ENCODE results near the gene MN1.

The MN1 gene

GRCh38 chr22:27825174-27825573, 23.6 kb upstream of the MN1 start:
- no peak for DNase-seq (ENCODE audit: low read depth)

- no peak for DNase-seq (ENCODE audit: low read depth)
These were observed 21.7 kb upstream of the MN1 start for GRCh38 chr22:27823221-27823620.

GRCh38 chr22:27820896-27821866, 19.6 kb upstream of the MN1 start:
- no peak for DNase-seq (ENCODE audit: low read depth)

- no peak for DNase-seq (ENCODE audit: low read depth)
These were observed 15.0 kb upstream of the MN1 start for GRCh38 chr22:27816552-27816951.

GRCh38 chr22:27815826-27816530, 14.4 kb upstream of the MN1 start:
- no peak for DNase-seq (ENCODE audit: low read depth)

GRCh38 chr22:27814993-27815392, 13.4 kb upstream of the MN1 start:
- no peak for DNase-seq (ENCODE audit: low read depth)

GRCh38 chr22:27811778-27812177, 10.2 kb upstream of the MN1 start:
- DNase-seq (ENCODE audit: low read depth): no peak

GRCh38 chr22:27810609-27811151, 9.1 kb upstream of the MN1 start:
- DNase-seq (ENCODE audit: low read depth): no peak

GRCh38 chr22:27809700-27810608, 8.4 kb upstream of the MN1 start:
- no peak for DNase-seq (ENCODE audit: low read depth)

GRCh38 chr22:27809226-27809603, 7.7 kb upstream of the MN1 start:
- DNase-seq (ENCODE audit: low read depth): no peak

GRCh38 chr22:27808451-27809225, 7.1 kb upstream of the MN1 start:
- no peak for DNase-seq (ENCODE audit: low read depth)

GRCh38 chr22:27805841-27806240, 4.3 kb upstream of the MN1 start:
- no peak for DNase-seq (ENCODE audit: low read depth)

- no peak for DNase-seq (ENCODE audit: low read depth)
These were observed 3.1 kb upstream of the MN1 start for GRCh38 chr22:27804470-27805297.

GRCh38 chr22:27803841-27804415, 2.4 kb upstream of the MN1 start:
- no peak for DNase-seq (ENCODE audit: low read depth)

GRCh38 chr22:27802346-27803073, 954 bp upstream of the MN1 start:
- DNase-seq (ENCODE audit: low read depth): no peak

GRCh38 chr22:27801202-27801615, 347 bp downstream of the MN1 start:
- no peak for DNase-seq (ENCODE audit: low read depth)

- no peak for DNase-seq (ENCODE audit: low read depth)
These were observed 1.0 kb downstream of the MN1 start for GRCh38 chr22:27800250-27801201.

GRCh38 chr22:27799827-27800249, 1.7 kb downstream of the MN1 start:
- DNase-seq (ENCODE audit: low read depth): no peak
